Trophoblast cell (in vitro differentiated cells and primary cell): ENCODE results near the gene JAZF1.

Experiments
- DNase-seq, 2 donors: peaks; one replicate each; pipeline ENCODE4 v3.0.0-alpha.2; 2016
- H2AFZ ChIP-seq: 2 replicates; pipeline ENCODE4 v1.6.1; 2013; ENCODE audit warnings: low read length, moderate library complexity, mild to moderate bottlenecking; ENCODE audit not compliant: insufficient read depth, poor library complexity
- H2AK5ac ChIP-seq: 2 replicates; pipeline ENCODE4 v1.6.1; 2013; ENCODE audit warnings: mild to moderate bottlenecking, low read length
- H2BK120ac ChIP-seq: 2 replicates; pipeline ENCODE4 v1.6.1; 2013; ENCODE audit warnings: low read length, mild to moderate bottlenecking, moderate library complexity; ENCODE audit not compliant: insufficient read depth, poor library complexity
- H2BK12ac ChIP-seq: 2 replicates; pipeline ENCODE4 v1.6.1; 2013; ENCODE audit warnings: mild to moderate bottlenecking, low read length, moderate library complexity
- H2BK5ac ChIP-seq: 2 replicates; pipeline ENCODE4 v1.6.1; 2013; ENCODE audit warnings: low read length, low read depth, moderate library complexity, mild to moderate bottlenecking; ENCODE audit not compliant: poor library complexity
- H3K14ac ChIP-seq: 2 replicates; pipeline ENCODE4 v1.6.1; 2013; ENCODE audit warnings: mild to moderate bottlenecking, low read length
- H3K18ac ChIP-seq: 2 replicates; pipeline ENCODE4 v1.6.1; 2013; ENCODE audit warnings: mild to moderate bottlenecking, low read length
- H3K23ac ChIP-seq: 2 replicates; pipeline ENCODE4 v1.6.1; 2013; ENCODE audit warnings: low read length
- H3K27ac ChIP-seq: 2 replicates; pipeline ENCODE4 v1.5.1; 2013; ENCODE audit warnings: low read depth, mild to moderate bottlenecking, inconsistent platforms, low read length, moderate library complexity
- H3K27me3 ChIP-seq: 2 replicates; pipeline ENCODE4 v1.6.1; 2013; ENCODE audit warnings: inconsistent platforms, mild to moderate bottlenecking, low read length, moderate library complexity; ENCODE audit not compliant: insufficient read depth
- H3K36me3 ChIP-seq, 2 experiments: 1 replicate in 1 of 2; 2 replicates in 1 of 2; pipeline ENCODE4 v1.6.1; 2013; ENCODE audit warnings: low read length in 2 of 2, mild to moderate bottlenecking in 2 of 2, moderate library complexity in 1 of 2; ENCODE audit not compliant: insufficient read depth in 2 of 2, control insufficient read depth in 1 of 2
- H3K4ac ChIP-seq: 2 replicates; pipeline ENCODE4 v1.6.1; 2013; ENCODE audit warnings: low read depth, mild to moderate bottlenecking, low read length, moderate library complexity
- H3K4me1 ChIP-seq, 2 experiments: 1 replicate in 1 of 2; 2 replicates in 1 of 2; pipeline ENCODE4 v1.6.1; 2013; ENCODE audit warnings: low read length in 2 of 2, mild to moderate bottlenecking in 2 of 2, moderate library complexity in 1 of 2; ENCODE audit not compliant: insufficient read depth in 2 of 2, control insufficient read depth in 1 of 2
- H3K4me2 ChIP-seq: 2 replicates; pipeline ENCODE4 v1.6.1; 2013; ENCODE audit warnings: inconsistent platforms, mild to moderate bottlenecking, low read length, moderate library complexity
- H3K4me3 ChIP-seq: 2 replicates; pipeline ENCODE4 v1.5.1; 2013; ENCODE audit warnings: mild to moderate bottlenecking, low read depth, low read length, inconsistent platforms
- H3K79me1 ChIP-seq: one replicate; pipeline ENCODE4 v1.6.1; 2013; ENCODE audit warnings: low read length
- H3K79me2 ChIP-seq: 2 replicates; pipeline ENCODE4 v1.6.1; 2013; ENCODE audit warnings: low read length, mild to moderate bottlenecking; ENCODE audit not compliant: control insufficient read depth, insufficient read depth, poor library complexity
- H3K9ac ChIP-seq: 2 replicates; pipeline ENCODE4 v1.6.1; 2013; ENCODE audit warnings: mild to moderate bottlenecking, low read length
- H3K9me3 ChIP-seq: 2 replicates; pipeline ENCODE4 v1.6.1; 2013; ENCODE audit warnings: low read depth, mild to moderate bottlenecking, control low read depth, inconsistent platforms, low read length; ENCODE audit not compliant: insufficient read depth
- H4K12ac ChIP-seq: 2 replicates; pipeline ENCODE4 v1.6.1; 2013; ENCODE audit warnings: low read depth, mild to moderate bottlenecking, low read length, moderate library complexity
- H4K8ac ChIP-seq: 2 replicates; pipeline ENCODE4 v1.6.1; 2013; ENCODE audit warnings: low read depth, mild to moderate bottlenecking, low read length, moderate library complexity
- H4K91ac ChIP-seq: one replicate; pipeline ENCODE4 v1.6.1; 2013; ENCODE audit warnings: low read depth, mild to moderate bottlenecking, low read length, moderate library complexity
- whole genome bisulfite sequencing: extraction: QIAGEN DNeasy Blood & Tissue Kit; methylation state at CpG from one replicate; pipeline ENCODE4 v1.1.7; 2013; ENCODE audit warnings: missing lambda C conversion rate; ENCODE audit not compliant: insufficient read length, insufficient coverage; ENCODE audit errors: extremely low coverage; 5-methylcytosine and 5-hydroxymethylcytosine counted together

The JAZF1 gene

GRCh38 chr7:28088901-28089714 is 91.5 kb downstream of the JAZF1 start:
- H2BK120ac ChIP-seq = no peak overlapping the region
- no peak overlapping the region for H3K4me3 ChIP-seq
- H2BK12ac ChIP-seq = no peak overlapping the region
- H3K36me3 ChIP-seq = no peaks in the 10 kb centered on the region
- no peaks in the 10 kb centered on the region for H3K9me3 ChIP-seq
- WGBS = no CpG with 5 or more reads among the region's 6 CpGs
- no peaks in the 10 kb centered on the region for H3K4me1 ChIP-seq
- no peak overlapping the region for H3K14ac ChIP-seq
- no peak overlapping the region for H2AFZ ChIP-seq
- H3K79me1 ChIP-seq = no peaks in the 10 kb centered on the region
- H3K9ac ChIP-seq = no peak overlapping the region
- no peak overlapping the region for H4K91ac ChIP-seq
- H4K8ac ChIP-seq = no peak overlapping the region
- no peak overlapping the region for H3K18ac ChIP-seq
- no peaks in the 10 kb centered on the region for H3K27me3 ChIP-seq
- H2BK5ac ChIP-seq = no peak overlapping the region
- H3K23ac ChIP-seq = no peak overlapping the region
- H3K27ac ChIP-seq = no peak overlapping the region
- no peak overlapping the region for H3K4ac ChIP-seq
- no peak overlapping the region for H2AK5ac ChIP-seq
- no peak overlapping the region for H4K12ac ChIP-seq
- no peaks in the 10 kb centered on the region for H3K79me2 ChIP-seq
- no peak for DNase-seq
- no peak overlapping the region for H3K4me2 ChIP-seq

- Histone ChIP-seq H3K27me3 (no peaks in the 10 kb centered on the region), H3K9me3 (no peaks in the 10 kb centered on the region), H2AFZ (no peak overlapping the region), H4K8ac (no peak overlapping the region), H3K27ac (no peak overlapping the region), H3K9ac (no peak overlapping the region), H3K14ac (no peak overlapping the region), H4K91ac (no peak overlapping the region), H3K4me2 (no peak overlapping the region), H2AK5ac (no peak overlapping the region), H3K79me2 (no peaks in the 10 kb centered on the region), H2BK5ac (no peak overlapping the region), H3K36me3 (no peaks in the 10 kb centered on the region), H3K4ac (no peak overlapping the region), H3K4me1 (no peaks in the 10 kb centered on the region), H2BK120ac (no peak overlapping the region), H3K18ac (no peak overlapping the region), H3K79me1 (no peaks in the 10 kb centered on the region), H3K4me3 (no peak overlapping the region), H2BK12ac (no peak overlapping the region), H4K12ac (no peak overlapping the region), H3K23ac (peak overlapping the region; percentile 59)
- peak in 1 of 2 donors; percentile 79 for DNase-seq
- no CpG with 5 or more reads among the region's 4 CpGs for WGBS
These were observed 92.6 kb downstream of the JAZF1 start for GRCh38 chr7:28088032-28088431.

GRCh38 chr7:28086198-28086597 is 94.4 kb downstream of the JAZF1 start:
- Histone ChIP-seq H3K27ac (no peak overlapping the region), H3K18ac (no peak overlapping the region), H3K23ac (no peak overlapping the region), H3K14ac (no peak overlapping the region), H3K4me1 (peaks cover 3% of the 10 kb centered on the region in 2 experiments), H4K12ac (no peak overlapping the region), H3K79me1 (peaks cover 3% of the 10 kb centered on the region), H2BK12ac (no peak overlapping the region), H3K4ac (no peak overlapping the region), H2BK120ac (no peak overlapping the region), H2AFZ (no peak overlapping the region), H4K91ac (no peak overlapping the region), H3K4me3 (no peak overlapping the region), H3K9me3 (no peaks in the 10 kb centered on the region), H3K79me2 (no peaks in the 10 kb centered on the region), H3K9ac (no peak overlapping the region), H2BK5ac (no peak overlapping the region), H4K8ac (no peak overlapping the region), H2AK5ac (no peak overlapping the region), H3K27me3 (no peaks in the 10 kb centered on the region), H3K4me2 (no peak overlapping the region), H3K36me3 (no peaks in the 10 kb centered on the region)
- no CpG with 5 or more reads among the region's 2 CpGs for WGBS
- no peak for DNase-seq

GRCh38 chr7:28083998-28084985 is 96.3 kb downstream of the JAZF1 start:
- no CpG with 5 or more reads among the region's 6 CpGs for WGBS
- H2BK120ac ChIP-seq = no peak overlapping the region
- no peak overlapping the region for H4K12ac ChIP-seq
- H2AFZ ChIP-seq = no peak overlapping the region
- H3K4me1 ChIP-seq = peaks cover 7 to 10% of the 10 kb centered on the region in 2 experiments
- no peak overlapping the region for H2BK12ac ChIP-seq
- H3K36me3 ChIP-seq = no peaks in the 10 kb centered on the region
- no peak overlapping the region for H3K9ac ChIP-seq
- H3K79me1 ChIP-seq = peaks cover 8% of the 10 kb centered on the region
- no peak overlapping the region for H3K23ac ChIP-seq
- H2AK5ac ChIP-seq = no peak overlapping the region
- DNase-seq = no peak
- H3K4me2 ChIP-seq = no peak overlapping the region
- H4K8ac ChIP-seq = no peak overlapping the region
- no peak overlapping the region for H2BK5ac ChIP-seq
- H4K91ac ChIP-seq = no peak overlapping the region
- H3K14ac ChIP-seq = no peak overlapping the region
- no peak overlapping the region for H3K27ac ChIP-seq
- no peak overlapping the region for H3K18ac ChIP-seq
- no peak overlapping the region for H3K4ac ChIP-seq
- no peak overlapping the region for H3K4me3 ChIP-seq
- no peaks in the 10 kb centered on the region for H3K9me3 ChIP-seq
- no peaks in the 10 kb centered on the region for H3K79me2 ChIP-seq
- H3K27me3 ChIP-seq = no peaks in the 10 kb centered on the region
